Inferior parietal cortex (tissue), 1 donor: ENCODE data around the gene TAF1B.

Experiments used
- DNase-seq: peaks from one replicate; pipeline ENCODE4 v3.0.0-alpha.2; 2016; ENCODE audit errors: extremely low spot score

TAF1B gene

GRCh38 chr2:9965119-9965822 is 122.0 kb downstream of the TAF1B start:
- DNase-seq: no peak

GRCh38 chr2:9966491-9967022 is 123.3 kb downstream of the TAF1B start:
- DNase-seq: no peak

GRCh38 chr2:9967053-9967775 is 123.9 kb downstream of the TAF1B start:
- DNase-seq: no peak

- no peak for DNase-seq
Measured at GRCh38 chr2:9968553-9969497, 125.6 kb downstream of the TAF1B start.

- no peak for DNase-seq
Measured at GRCh38 chr2:9970200-9971044, 127.1 kb downstream of the TAF1B start.

- no peak for DNase-seq
Measured at GRCh38 chr2:9971105-9971818, 128.0 kb downstream of the TAF1B start.

GRCh38 chr2:9971890-9972289 is 128.6 kb downstream of the TAF1B start:
- no peak for DNase-seq

GRCh38 chr2:9972621-9973479 is 129.6 kb downstream of the TAF1B start:
- DNase-seq: no peak

- DNase-seq: no peak
Measured at GRCh38 chr2:9973690-9974089, 130.4 kb downstream of the TAF1B start.

- DNase-seq: no peak
Measured at GRCh38 chr2:9974343-9974742, 131.1 kb downstream of the TAF1B start.

- no peak for DNase-seq
Measured at GRCh38 chr2:9975328-9975727, 132.1 kb downstream of the TAF1B start.

- no peak for DNase-seq
Measured at GRCh38 chr2:9975805-9976447, 132.7 kb downstream of the TAF1B start.

- DNase-seq: no peak
Measured at GRCh38 chr2:9979977-9980376, 136.7 kb downstream of the TAF1B start.

GRCh38 chr2:9980520-9980919 is 137.2 kb downstream of the TAF1B start:
- DNase-seq: no peak

GRCh38 chr2:9981655-9982054 is 138.4 kb downstream of the TAF1B start:
- DNase-seq: no peak

- no peak for DNase-seq
Measured at GRCh38 chr2:9982248-9982647, 139.0 kb downstream of the TAF1B start.

GRCh38 chr2:9982891-9983290 is 139.6 kb downstream of the TAF1B start:
- DNase-seq: no peak

GRCh38 chr2:9983401-9984216 is 140.3 kb downstream of the TAF1B start:
- no peak for DNase-seq
